HepG2 (cell line): Measurements from ENCODE around the gene MOG. TPM values are rescaled to one million over a fixed set of nuclear protein-coding genes. Genes with fewer than 3 reads are reported as not detected.

Source experiments
- ARNT2 ChIP-seq: sonication (generic); formaldehyde crosslinking; IDR thresholded peaks from 2 replicates; pipeline ENCODE4 v1.8.0; 2022; ENCODE audit warnings: mild to moderate bottlenecking, low read depth, missing genetic modification reagents, moderate library complexity
- GABPB1 ChIP-seq: IDR thresholded peaks from 2 replicates; pipeline ENCODE4 v1.6.1; 2016; ENCODE audit warnings: mild to moderate bottlenecking, missing genetic modification reagents, moderate library complexity, missing compliant biosample characterization
- ISX ChIP-seq: sonication (generic); formaldehyde crosslinking; conservative IDR thresholded peaks from 2 replicates; pipeline ENCODE4 v1.5.0; 2020; ENCODE audit warnings: missing genetic modification reagents
- LRRFIP1 ChIP-seq: sonication (generic); formaldehyde crosslinking; conservative IDR thresholded peaks from 2 replicates; pipeline ENCODE4 v1.4.0; 2020; ENCODE audit warnings: missing genetic modification reagents
- MXI1 ChIP-seq: IDR thresholded peaks from 3 replicates; pipeline ENCODE4 v1.6.1; 2012; ENCODE audit warnings: low read depth, low read length, inconsistent platforms, borderline replicate concordance
- NBN ChIP-seq: fragments of 450-650 bp; conservative IDR thresholded peaks from 2 replicates; pipeline ENCODE4 v1.6.1; 2017
- TRIM22 ChIP-seq: fragments of 450-650 bp; IDR thresholded peaks from 2 replicates; pipeline ENCODE4 v1.6.1; 2017
- WIZ ChIP-seq: sonication (generic); formaldehyde crosslinking; IDR thresholded peaks from 2 replicates; pipeline ENCODE4 v1.5.1; 2020; ENCODE audit warnings: mild to moderate bottlenecking, missing genetic modification reagents
- ZBTB38 ChIP-seq: sonication (generic); formaldehyde crosslinking; IDR thresholded peaks from 2 replicates; pipeline ENCODE4 v1.5.1; 2020; ENCODE audit warnings: mild to moderate bottlenecking, missing genetic modification reagents
- ZFX ChIP-seq: sonication (generic); formaldehyde crosslinking; IDR thresholded peaks from 2 replicates; pipeline ENCODE4 v1.4.0; 2020; ENCODE audit warnings: mild to moderate bottlenecking, low read depth, missing genetic modification reagents, moderate library complexity
- ZNF879 ChIP-seq: sonication (generic); formaldehyde crosslinking; IDR thresholded peaks from 2 replicates; pipeline ENCODE4 v1.8.1; 2023; ENCODE audit warnings: missing genetic modification reagents
- polyA plus RNA-seq, 8 experiments: library from polyadenylated mRNA; depleted of rRNA in 3 of 8; stranded (reverse) in 7 of 8; unstranded in 1 of 8; fragments of >200 nt; fragmentation: Illumina TruSeq in 4 of 8; extraction: Trizol in 4 of 8; gene quantifications; 2 replicates each; pipeline versions ENCODE4 v1.2.1 to v1.2.3, GENCODE V29; 2011 to 2016; ENCODE audit warnings: low read depth in 4 of 8, missing spikeins in 1 of 8, mixed read lengths in 1 of 8; ENCODE audit not compliant: insufficient read depth in 1 of 8
- total RNA-seq, 5 experiments: library from RNA; depleted of rRNA; stranded (reverse); fragments of >200 nt; fragmentation: Illumina TruSeq; extraction: Trizol; gene quantifications; 2 replicates each; pipeline ENCODE4 v1.2.3, GENCODE V29; 2016; ENCODE audit warnings: low read depth in 1 of 5
- TF ChIP-seq, protein P1 (sequence below), 2 experiments: sonication (generic) in 1 of 2; formaldehyde crosslinking in 1 of 2; IDR thresholded peaks; 2 replicates each; pipeline versions ENCODE4 v1.4.0 to v1.6.1; 2016 to 2020; ENCODE audit warnings: borderline replicate concordance in 1 of 2, low read depth in 1 of 2, mild to moderate bottlenecking in 1 of 2, missing genetic modification reagents in 1 of 2

MOG gene
- total and polyA plus RNA-seq, 2 of the 13 experiments (the other 11 are each of a cell fraction or from before 2014, with no cell fraction given): not detected

- TF ChIP-seq, protein P1, sequence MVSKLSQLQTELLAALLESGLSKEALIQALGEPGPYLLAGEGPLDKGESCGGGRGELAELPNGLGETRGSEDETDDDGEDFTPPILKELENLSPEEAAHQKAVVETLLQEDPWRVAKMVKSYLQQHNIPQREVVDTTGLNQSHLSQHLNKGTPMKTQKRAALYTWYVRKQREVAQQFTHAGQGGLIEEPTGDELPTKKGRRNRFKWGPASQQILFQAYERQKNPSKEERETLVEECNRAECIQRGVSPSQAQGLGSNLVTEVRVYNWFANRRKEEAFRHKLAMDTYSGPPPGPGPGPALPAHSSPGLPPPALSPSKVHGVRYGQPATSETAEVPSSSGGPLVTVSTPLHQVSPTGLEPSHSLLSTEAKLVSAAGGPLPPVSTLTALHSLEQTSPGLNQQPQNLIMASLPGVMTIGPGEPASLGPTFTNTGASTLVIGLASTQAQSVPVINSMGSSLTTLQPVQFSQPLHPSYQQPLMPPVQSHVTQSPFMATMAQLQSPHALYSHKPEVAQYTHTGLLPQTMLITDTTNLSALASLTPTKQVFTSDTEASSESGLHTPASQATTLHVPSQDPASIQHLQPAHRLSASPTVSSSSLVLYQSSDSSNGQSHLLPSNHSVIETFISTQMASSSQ (IDR thresholded peaks at IDR 0.05; ENCODE audit: low read depth): no peak
- TF ChIP-seq, protein P1 (CRISPR knock-in tag; IDR thresholded peaks at IDR 0.05; ENCODE audit: borderline replicate concordance): no peak
- TF ChIP-seq GABPB1 (CRISPR knock-in tag) (peak; percentile 72; the same call in 1 of the 2 replicates), MXI1 (no peak), ZNF879 (CRISPR knock-in tag) (no peak), ISX (no peak), WIZ (CRISPR knock-in tag) (0 out of 2 replicates have a peak, but pooled peaks have one; percentile 34), ZBTB38 (no peak), LRRFIP1 (no peak), ZFX (no peak), NBN (no peak), ARNT2 (peak; percentile 59; the same call in 1 of the 2 replicates), TRIM22 (no peak)
These were observed 23.9 kb upstream of the MOG start, which contains the start of gene GABBR1 (continued) for GRCh38 chr6:29632789-29633533.
